Measurements from ENCODE around the gene ARID4B. TPM values are rescaled to one million over a fixed set of nuclear protein-coding genes. Genes with fewer than 3 reads are reported as not detected.
"Not testable (repeated sequence)": the region's sequence is repeated elsewhere in the genome, so short reads cannot be mapped to it uniquely, and the experiment has no call there.

The ARID4B gene
- total and polyA plus RNA-seq, 4 experiments from 2014 or later: 34.8 to 99.5 (median 90.8) TPM

DNA sequence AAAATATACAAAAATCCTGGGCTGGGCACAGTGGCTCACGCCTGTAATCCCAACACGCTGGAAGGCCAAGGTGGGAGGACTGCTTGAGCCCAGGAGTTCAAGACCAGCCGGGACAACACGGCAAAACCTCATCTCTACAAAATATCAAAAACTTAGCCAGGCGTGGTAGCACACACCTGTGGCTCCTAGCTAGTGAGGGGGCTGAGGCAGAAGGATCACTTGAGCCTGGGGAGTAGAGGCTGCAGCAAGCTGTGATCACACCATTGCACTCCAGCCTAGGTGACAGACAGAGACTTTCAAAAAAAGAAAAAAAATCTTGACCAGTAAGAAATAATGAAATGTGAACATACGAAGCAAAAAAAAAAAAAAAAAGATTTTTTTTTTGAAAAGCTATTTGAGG, 52.1 kb downstream of the ARID4B start:
- Mint-ChIP-seq H3K9me3 (peaks cover 0 to 2% (median 0%) of the 10 kb centered on the region in 8 donors), H3K27ac (peak overlapping the region in 4 of 7 donors; percentile 26 to 56 (median 29)), H3K4me3 (peak overlapping the region in 3 of 8 donors; percentile 40 to 61 (median 59)), H3K4me1 (peaks cover 51 to 88% (median 69%) of the 10 kb centered on the region in 4 donors), H3K27me3 (no peaks in the 10 kb centered on the region), H3K36me3 (peaks cover 0 to 10% of the 10 kb centered on the region in 2 donors)
- Histone ChIP-seq H3K9me3 (ENCODE audit: control insufficient read depth in 1 of 2, low read length in 2 of 2) (no peaks in the 10 kb centered on the region), H3K36me3 (ENCODE audit: insufficient read depth, low read length) (no peaks in the 10 kb centered on the region), H3K27ac (ENCODE audit: low read depth, low read length) (no peak overlapping the region), H3K4me3 (ENCODE audit: low read length in 2 of 2) (no peak overlapping the region), H3K4me1 (ENCODE audit: insufficient read depth, low read length) (peaks cover 81% of the 10 kb centered on the region), H3K27me3 (ENCODE audit: insufficient read depth, low read length) (no peaks in the 10 kb centered on the region)
- CTCF ChIA-PET (ENCODE audit: partially characterized antibody): interaction anchor here (0.6 to 1.8 kb wide), 8 partner anchors 8 to 141 kb away, joined by 3 to 6 read pairs (median 4); no protein-coding TSS in a partner anchor
- DNase-seq: no peak
- POLR2A ChIA-PET (ENCODE audit: partially characterized antibody): interaction anchor here (0.8 to 3.0 kb wide), 5 partner anchors 9 to 115 kb away, joined by 3 to 19 read pairs (median 4); partner anchors contain the start of genes ARID4B, GGPS1 and RBM34
- intact Hi-C loops (cut with micrococcal nuclease): loop anchor here (2.0 kb wide), 1 partner anchor 15 kb away; no protein-coding TSS in a partner anchor

DNA sequence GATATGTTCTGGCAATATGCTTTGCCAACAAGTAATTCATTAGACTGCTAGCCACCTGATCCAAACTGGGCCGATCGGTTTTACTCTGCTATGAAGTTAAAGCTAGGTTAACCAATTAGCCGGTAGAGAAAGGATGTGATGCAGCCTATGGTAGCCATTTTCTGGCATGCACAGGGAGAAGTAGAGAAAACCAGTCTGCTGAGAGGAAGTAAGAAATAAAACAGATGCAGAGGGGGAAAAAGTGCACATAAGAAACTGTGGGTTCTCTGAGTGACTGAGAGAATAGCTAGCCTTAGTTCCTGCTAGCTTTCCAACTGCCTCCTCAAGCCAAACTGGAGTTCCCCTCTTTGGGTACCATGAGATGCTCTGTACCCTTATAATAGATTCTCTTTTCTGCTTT, 52.8 kb downstream of the ARID4B start:
- CTCF ChIA-PET (ENCODE audit: partially characterized antibody): interaction anchor here (1.0 to 1.8 kb wide), 6 partner anchors 11 to 141 kb away, joined by 3 to 6 read pairs (median 4); no protein-coding TSS in a partner anchor
- Mint-ChIP-seq H3K4me1 (peaks cover 53 to 88% (median 70%) of the 10 kb centered on the region in 4 donors), H3K36me3 (peaks cover 0 to 6% of the 10 kb centered on the region in 2 donors), H3K9me3 (peaks cover 0 to 2% (median 0%) of the 10 kb centered on the region in 8 donors), H3K4me3 (peak overlapping the region; percentile 4 to 63 (median 19)), H3K27me3 (no peaks in the 10 kb centered on the region), H3K27ac (peak overlapping the region; percentile 9 to 82 (median 37))
- intact Hi-C loops (cut with micrococcal nuclease): loop anchor here (2.0 kb wide), 1 partner anchor 14 kb away; no protein-coding TSS in a partner anchor
- Histone ChIP-seq H3K27me3 (ENCODE audit: insufficient read depth, low read length) (no peaks in the 10 kb centered on the region), H3K4me1 (ENCODE audit: insufficient read depth, low read length) (peaks cover 84% of the 10 kb centered on the region), H3K4me3 (ENCODE audit: low read length in 2 of 2) (no peak overlapping the region), H3K27ac (ENCODE audit: low read depth, low read length) (peak overlapping the region; percentile 3), H3K36me3 (ENCODE audit: insufficient read depth, low read length) (no peaks in the 10 kb centered on the region), H3K9me3 (ENCODE audit: control insufficient read depth in 1 of 2, low read length in 2 of 2) (no peaks in the 10 kb centered on the region)
- POLR2A ChIA-PET (ENCODE audit: partially characterized antibody): interaction anchor here (0.8 to 3.0 kb wide), 6 partner anchors 9 to 114 kb away, joined by 3 to 19 read pairs (median 4); partner anchors contain the start of genes ARID4B, GGPS1 and RBM34
- peak in 1 of 5 donors; percentile 39 for DNase-seq

DNA sequence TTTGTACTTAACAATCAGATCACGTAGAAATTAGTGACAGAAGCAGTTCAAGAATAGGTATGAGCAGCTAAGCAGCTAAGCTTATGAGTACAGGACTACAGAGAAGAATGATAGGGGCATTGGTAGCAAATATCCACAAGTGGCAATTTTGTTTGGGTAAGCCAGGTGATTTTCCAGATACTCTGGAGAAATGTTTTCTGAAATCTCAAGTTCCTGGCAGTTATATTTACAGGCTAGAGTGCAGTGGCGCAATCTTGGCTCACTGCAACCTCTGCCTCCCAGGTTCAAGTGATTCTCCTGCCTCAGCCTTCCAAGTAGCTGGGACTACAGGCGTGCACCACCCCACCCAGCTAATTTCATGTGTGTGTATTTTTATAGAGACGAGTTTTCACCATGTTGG, 55.1 kb downstream of the ARID4B start:
- Histone ChIP-seq H3K27ac (ENCODE audit: low read depth, low read length) (no peak overlapping the region), H3K36me3 (ENCODE audit: insufficient read depth, low read length) (no peaks in the 10 kb centered on the region), H3K9me3 (ENCODE audit: control insufficient read depth in 1 of 2, low read length in 2 of 2) (no peaks in the 10 kb centered on the region), H3K4me1 (ENCODE audit: insufficient read depth, low read length) (peaks cover 71% of the 10 kb centered on the region), H3K27me3 (ENCODE audit: insufficient read depth, low read length) (no peaks in the 10 kb centered on the region), H3K4me3 (ENCODE audit: low read length in 2 of 2) (no peak overlapping the region)
- no peak for DNase-seq
- Mint-ChIP-seq H3K27ac (peak overlapping the region in 2 of 7 donors; percentile 24 to 43), H3K27me3 (no peaks in the 10 kb centered on the region), H3K9me3 (peaks cover 0 to 2% (median 0%) of the 10 kb centered on the region in 8 donors), H3K36me3 (peaks cover 0 to 6% of the 10 kb centered on the region in 2 donors), H3K4me3 (peak overlapping the region in 1 of 8 donors; percentile 52), H3K4me1 (peaks cover 47 to 86% (median 66%) of the 10 kb centered on the region in 4 donors)
- POLR2A ChIA-PET (ENCODE audit: partially characterized antibody): interaction anchor here (0.5 kb wide), 1 partner anchor 26 kb away, joined by 4 read pairs; no protein-coding TSS in a partner anchor
- intact Hi-C loops (cut with micrococcal nuclease): loop anchor here (2.0 kb wide), 1 partner anchor 14 kb away; no protein-coding TSS in a partner anchor
- CTCF ChIA-PET (ENCODE audit: partially characterized antibody): interaction anchor here (1.1 to 1.9 kb wide), 2 partner anchors 20 to 144 kb away, joined by 3 to 5 read pairs; no protein-coding TSS in a partner anchor

DNA sequence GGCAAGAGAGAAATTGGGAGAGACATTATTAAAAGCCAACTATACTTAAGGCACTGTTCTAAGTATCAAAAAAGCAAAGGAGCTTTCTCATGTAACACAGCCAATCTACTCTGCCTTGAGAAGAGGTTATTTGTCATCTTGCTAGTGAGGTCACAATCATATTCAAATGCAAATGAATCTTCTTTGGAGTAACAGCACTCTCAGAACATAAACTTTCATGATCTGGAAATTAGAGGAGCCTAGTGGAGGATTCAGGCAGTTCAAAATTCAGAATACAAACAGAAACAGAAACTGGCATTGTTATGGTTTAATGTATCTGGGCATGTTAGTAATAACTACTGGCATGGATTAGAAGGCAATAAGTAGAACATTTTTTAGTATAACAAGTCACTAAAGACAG, 57.4 kb downstream of the ARID4B start:
- no peaks in the 10 kb centered on the region for H3K9me3 Mint-ChIP-seq
- Histone ChIP-seq H3K27ac (ENCODE audit: low read depth, low read length) (no peak overlapping the region), H3K4me3 (ENCODE audit: low read length in 2 of 2) (no peak overlapping the region), H3K27me3 (ENCODE audit: insufficient read depth, low read length) (no peaks in the 10 kb centered on the region), H3K4me1 (ENCODE audit: insufficient read depth, low read length) (peaks cover 68% of the 10 kb centered on the region), H3K36me3 (ENCODE audit: insufficient read depth, low read length) (no peaks in the 10 kb centered on the region), H3K9me3 (ENCODE audit: control insufficient read depth in 1 of 2, low read length in 2 of 2) (no peaks in the 10 kb centered on the region)
- peaks cover 52 to 87% (median 68%) of the 10 kb centered on the region in 4 donors for H3K4me1 Mint-ChIP-seq
- DNase-seq: peak in 3 of 5 donors; percentile 23 to 47 (median 29)
- intact Hi-C loops (cut with micrococcal nuclease): no loop called here
- no peaks in the 10 kb centered on the region for H3K27me3 Mint-ChIP-seq
- peak overlapping the region in 7 of 8 donors; percentile 4 to 79 (median 50) for H3K4me3 Mint-ChIP-seq
- POLR2A ChIA-PET (ENCODE audit: partially characterized antibody): no interaction called here
- peak overlapping the region; percentile 13 to 85 (median 51) for H3K27ac Mint-ChIP-seq
- CTCF ChIA-PET (ENCODE audit: partially characterized antibody): interaction anchor here (0.8 to 2.2 kb wide), 2 partner anchors 12 to 145 kb away, joined by 3 to 4 read pairs; no protein-coding TSS in a partner anchor
- H3K36me3 Mint-ChIP-seq: peaks cover 0 to 4% of the 10 kb centered on the region in 2 donors

DNA sequence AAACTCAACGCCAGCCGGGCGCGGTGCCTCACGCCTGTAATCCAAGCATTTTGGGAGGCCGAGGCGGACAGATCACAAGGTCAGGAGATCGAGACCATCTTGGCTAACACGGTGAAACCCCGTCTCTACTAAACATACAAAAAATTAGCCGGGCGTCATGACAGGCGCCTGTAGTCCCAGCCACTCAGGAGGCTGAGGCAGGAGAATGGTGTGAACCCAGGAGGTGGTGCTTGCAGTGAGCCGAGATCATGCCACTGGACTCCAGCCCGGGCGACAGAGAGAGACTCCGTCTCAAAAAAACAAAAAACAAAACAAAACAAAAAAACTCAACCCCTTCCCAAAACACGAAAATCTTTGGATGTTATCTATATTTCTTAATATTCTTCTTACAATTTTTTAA, 58.0 kb downstream of the ARID4B start:
- peak overlapping the region in 3 of 7 donors; percentile 51 to 85 (median 65) for H3K27ac Mint-ChIP-seq
- H3K27me3 ChIP-seq (ENCODE audit: insufficient read depth, low read length); intact Hi-C loops (cut with micrococcal nuclease); H3K4me3 ChIP-seq (ENCODE audit: low read length in 2 of 2); H3K36me3 ChIP-seq (ENCODE audit: insufficient read depth, low read length); H3K9me3 Mint-ChIP-seq; H3K9me3 ChIP-seq (ENCODE audit: control insufficient read depth in 1 of 2, low read length in 2 of 2); DNase-seq; H3K27me3 Mint-ChIP-seq; POLR2A ChIA-PET (ENCODE audit: partially characterized antibody); H3K27ac ChIP-seq (ENCODE audit: low read depth, low read length); H3K36me3 Mint-ChIP-seq: not testable (repeated sequence)
- H3K4me1 ChIP-seq (ENCODE audit: insufficient read depth, low read length): peaks cover 66% of the 10 kb centered on the region
- H3K4me3 Mint-ChIP-seq: peak overlapping the region in 1 of 8 donors; percentile 26
- CTCF ChIA-PET (ENCODE audit: partially characterized antibody): interaction anchor here (0.8 to 2.2 kb wide), 2 partner anchors 11 to 146 kb away, joined by 3 to 4 read pairs; no protein-coding TSS in a partner anchor
- peaks cover 47 to 84% (median 63%) of the 10 kb centered on the region in 4 donors for H3K4me1 Mint-ChIP-seq

GRCh38 chr1:235268379-235269125, 59.4 kb downstream of the ARID4B start:
- no peaks in the 10 kb centered on the region for H3K36me3 ChIP-seq (ENCODE audit: insufficient read depth, low read length)
- no peak overlapping the region for H3K27ac ChIP-seq (ENCODE audit: low read depth, low read length)
- H3K27ac Mint-ChIP-seq: peak overlapping the region in 1 of 7 donors; percentile 17
- H3K27me3 Mint-ChIP-seq: no peaks in the 10 kb centered on the region
- H3K4me3 ChIP-seq (ENCODE audit: low read length in 2 of 2): no peak overlapping the region
- H3K27me3 ChIP-seq (ENCODE audit: insufficient read depth, low read length): no peaks in the 10 kb centered on the region
- H3K9me3 Mint-ChIP-seq: no peaks in the 10 kb centered on the region
- no peak for DNase-seq
- peaks cover 63% of the 10 kb centered on the region for H3K4me1 ChIP-seq (ENCODE audit: insufficient read depth, low read length)
- H3K9me3 ChIP-seq (ENCODE audit: control insufficient read depth in 1 of 2, low read length in 2 of 2): no peaks in the 10 kb centered on the region
- H3K4me3 Mint-ChIP-seq: peak overlapping the region in 3 of 8 donors; percentile 12 to 46 (median 22)
- peaks cover 44 to 85% (median 65%) of the 10 kb centered on the region in 4 donors for H3K4me1 Mint-ChIP-seq
- POLR2A ChIA-PET (ENCODE audit: partially characterized antibody): no interaction called here
- intact Hi-C loops (cut with micrococcal nuclease): no loop called here
- H3K36me3 Mint-ChIP-seq: peaks cover 0 to 4% of the 10 kb centered on the region in 2 donors
- CTCF ChIA-PET (ENCODE audit: partially characterized antibody): interaction anchor here (0.6 to 1.6 kb wide), 2 partner anchors 8 to 89 kb away, joined by 3 to 4 read pairs; no protein-coding TSS in a partner anchor
